ENCODE measurements around the gene MKNK2.
"Not testable (repeated sequence)": the region's sequence is repeated elsewhere in the genome, so short reads cannot be mapped to it uniquely, and the experiment has no call there.

Gene MKNK2

GRCh38 chr19:2050991-2051772 is at the start of gene MKNK2:
TSS of gene MKNK2 (minus strand) at chr19:2051244. CDS start at chr19:2050851, 393 bp downstream.
- DNase-seq, result peak; percentile 92

- no peak for DNase-seq
Observed at GRCh38 chr19:2100719-2101061, 49.6 kb upstream of the MKNK2 start.

DNA sequence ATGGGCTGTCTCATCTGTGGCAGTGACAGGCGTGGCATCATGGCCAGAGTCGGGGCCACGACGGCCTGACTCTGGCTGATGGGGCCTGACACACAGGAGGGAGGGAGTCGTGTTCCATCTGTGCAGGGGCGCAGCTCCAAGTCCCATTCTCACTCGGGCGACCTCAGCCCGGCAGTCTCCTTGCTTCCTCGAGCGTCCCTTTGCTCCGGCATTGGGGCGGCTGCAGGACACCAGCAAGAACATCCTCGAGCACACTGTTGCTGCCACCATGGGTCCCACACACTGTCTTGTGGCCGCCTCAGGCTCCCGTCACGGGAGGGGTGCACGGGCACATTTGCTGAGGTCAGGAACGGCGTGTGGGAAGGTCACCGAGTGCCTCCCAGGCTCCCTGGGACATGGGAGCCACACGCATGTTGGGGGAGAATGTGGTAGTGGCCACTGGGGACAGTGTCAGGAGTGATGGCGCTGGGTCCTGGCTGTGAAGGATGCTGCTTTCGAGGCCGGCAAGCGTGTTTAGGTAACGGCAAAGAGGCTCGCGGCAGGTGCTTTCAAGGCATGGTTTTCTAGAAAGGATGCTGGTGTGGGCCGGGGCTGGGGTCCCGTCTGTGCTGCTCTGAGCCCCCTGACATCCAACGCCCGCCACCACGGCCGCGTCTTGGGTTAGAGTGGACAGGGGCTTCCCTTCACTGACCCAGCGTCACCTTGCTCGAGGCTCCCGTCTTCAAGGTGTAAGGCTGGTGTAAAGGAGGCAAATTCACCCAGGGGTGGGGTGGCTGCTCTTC is 49.1 kb upstream of the MKNK2 start:
- DNase-seq, result no peak

DNA sequence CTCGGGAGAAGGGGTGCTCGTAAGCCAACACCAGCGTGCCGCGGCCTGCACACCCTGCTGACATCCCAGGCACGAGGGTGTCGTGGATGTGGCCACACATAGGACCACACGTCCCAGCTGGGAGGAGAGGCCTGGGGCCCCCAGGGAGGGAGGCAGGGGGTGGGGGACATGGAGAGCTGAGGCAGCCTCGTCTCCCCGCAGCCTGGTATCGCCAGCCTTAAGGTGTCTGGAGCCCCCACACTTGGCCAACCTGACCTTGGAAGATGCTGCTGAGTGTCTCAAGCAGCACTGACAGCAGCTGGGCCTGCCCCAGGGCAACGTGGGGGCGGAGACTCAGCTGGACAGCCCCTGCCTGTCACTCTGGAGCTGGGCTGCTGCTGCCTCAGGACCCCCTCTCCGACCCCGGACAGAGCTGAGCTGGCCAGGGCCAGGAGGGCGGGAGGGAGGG is 48.0 kb upstream of the MKNK2 start:
- DNase-seq, result no peak

DNA sequence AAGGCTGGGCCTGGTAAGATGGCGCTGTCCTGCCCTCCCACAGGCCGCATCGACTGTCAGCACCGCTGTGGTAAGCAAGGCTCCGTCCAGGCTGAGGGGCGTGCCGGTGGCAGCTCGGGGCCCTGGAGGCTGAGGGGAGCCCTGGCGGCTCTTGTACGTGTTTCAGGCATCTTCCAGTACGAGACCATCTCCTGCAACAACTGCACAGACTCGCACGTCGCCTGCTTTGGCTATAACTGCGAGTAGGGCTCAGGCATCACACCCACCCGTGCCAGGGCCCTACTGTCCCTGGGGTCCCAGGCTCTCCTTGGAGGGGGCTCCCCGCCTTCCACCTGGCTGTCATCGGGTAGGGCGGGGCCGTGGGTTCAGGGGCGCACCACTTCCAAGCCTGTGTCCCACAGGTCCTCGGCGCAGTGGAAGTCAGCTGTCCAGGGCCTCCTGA is 46.9 kb upstream of the MKNK2 start:
- no peak for DNase-seq

DNA sequence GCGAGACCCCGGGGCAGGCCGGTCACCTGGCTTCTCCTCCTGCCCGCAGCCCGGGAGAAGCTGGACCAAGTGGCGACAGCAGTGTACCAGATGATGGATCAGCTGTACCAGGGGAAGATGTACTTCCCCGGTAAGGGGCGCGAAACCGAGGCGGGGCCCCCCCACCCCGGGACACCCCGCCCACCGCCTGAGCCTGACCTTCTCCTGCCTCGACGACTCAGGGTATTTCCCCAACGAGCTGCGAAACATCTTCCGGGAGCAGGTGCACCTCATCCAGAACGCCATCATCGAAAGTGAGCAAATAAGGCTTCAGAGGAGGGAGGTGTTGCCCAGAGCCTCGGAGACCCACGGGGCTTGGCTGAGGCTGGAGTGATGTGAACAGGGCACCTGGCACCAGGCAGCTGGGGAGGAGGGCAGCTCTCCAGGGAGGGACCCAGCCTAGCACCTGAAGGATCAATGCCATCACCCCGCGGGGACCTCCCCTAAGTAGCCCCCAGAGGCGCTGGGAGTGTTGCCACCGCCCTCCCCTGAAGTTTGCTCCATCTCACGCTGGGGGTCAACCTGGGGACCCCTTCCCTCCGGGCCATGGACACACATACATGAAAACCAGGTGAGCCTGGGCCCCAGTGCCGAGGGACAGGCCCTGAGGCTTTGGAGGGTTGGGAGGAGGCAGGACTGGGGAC is 46.3 kb upstream of the MKNK2 start:
- no peak for DNase-seq

- DNase-seq, result peak; percentile 99
Observed at GRCh38 chr19:2096480-2097202, 45.6 kb upstream of the MKNK2 start, which contains the start of gene IZUMO4. TSS of gene IZUMO4 (plus strand) at chr19:2096915. CDS start at chr19:2096946, 31 bp downstream.

- no peak for DNase-seq
Observed at GRCh38 chr19:2096034-2096479, 45.0 kb upstream of the MKNK2 start, which contains the start of gene MOB3A. TSS of gene MOB3A (minus strand) at chr19:2096326. CDS start at chr19:2078560, 17,766 bp downstream.

- not testable (repeated sequence) for DNase-seq
Observed at GRCh38 chr19:2091926-2092525, 41.0 kb upstream of the MKNK2 start.

DNA sequence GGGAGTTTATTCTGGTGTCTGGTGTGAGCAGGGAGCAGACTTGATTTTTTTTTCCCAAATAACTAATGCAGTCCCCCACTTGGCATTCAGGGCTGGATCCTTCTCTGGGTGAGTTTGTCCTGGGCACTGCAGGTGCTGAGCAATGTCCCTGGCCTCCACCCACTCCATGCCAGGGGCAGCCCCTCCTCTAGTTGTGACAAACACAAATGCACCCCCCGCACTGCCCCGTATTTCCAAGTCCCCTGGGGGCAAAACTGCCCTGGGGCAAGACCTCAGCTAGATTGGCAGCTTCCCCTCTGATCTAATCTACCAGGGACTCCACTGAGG is 38.6 kb upstream of the MKNK2 start:
- no peak for DNase-seq

DNA sequence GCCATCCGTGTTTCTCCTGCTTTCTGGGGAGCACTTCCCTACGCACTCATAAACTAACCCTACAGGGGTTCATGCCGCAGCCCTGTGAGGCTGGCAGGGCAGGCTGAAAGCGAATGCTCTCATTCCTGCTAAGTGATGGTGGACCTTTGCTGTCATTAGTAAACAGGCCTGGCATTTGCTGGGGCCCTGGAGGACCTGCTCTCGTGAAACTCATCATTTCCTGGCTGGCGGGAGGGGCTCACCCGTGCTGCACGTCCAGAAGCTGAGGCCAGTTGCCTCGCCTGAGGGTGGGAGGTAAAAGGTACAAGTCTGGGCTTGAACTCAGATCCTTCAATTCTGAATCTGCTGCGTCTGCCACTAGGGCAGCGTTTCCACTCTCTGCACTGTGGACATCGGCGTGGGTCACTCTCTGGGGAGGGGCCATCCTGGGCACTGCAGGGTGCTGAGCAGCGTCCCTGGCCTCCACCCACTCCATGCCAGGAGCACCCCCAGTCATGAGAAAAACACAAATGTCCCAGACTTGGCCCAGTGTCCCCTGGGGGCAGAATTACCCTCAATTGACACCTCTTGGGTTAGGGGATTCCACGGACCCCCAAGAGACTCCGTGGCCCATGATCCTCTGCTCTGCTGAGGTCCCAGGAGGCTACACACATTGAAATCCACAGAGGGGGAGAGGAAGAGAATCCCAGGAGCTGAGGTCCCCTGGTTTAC is 38.1 kb upstream of the MKNK2 start:
- peak; percentile 92 for DNase-seq

DNA sequence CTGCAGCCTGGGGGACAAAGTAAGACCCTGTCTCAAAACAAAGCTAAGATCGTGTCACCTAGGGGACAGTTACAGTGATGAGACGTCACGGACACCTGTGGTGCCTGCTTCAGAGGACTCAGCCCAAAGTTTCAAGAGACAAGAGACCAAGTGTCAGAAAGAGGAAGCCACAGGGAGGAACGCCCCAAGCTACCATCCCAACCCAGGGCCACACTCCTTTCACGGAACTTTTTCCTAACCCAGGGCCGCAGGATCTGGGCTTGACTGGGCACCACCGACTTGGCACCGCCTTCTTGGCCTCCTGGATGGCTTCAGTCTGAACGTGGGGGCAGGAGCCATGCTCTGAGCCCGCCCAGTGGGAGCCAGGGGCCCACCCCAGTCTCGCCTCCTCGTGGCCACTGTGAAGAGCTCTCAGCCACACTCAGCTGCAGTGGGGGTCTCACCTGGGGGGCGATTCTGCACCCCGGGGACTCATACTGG is 36.6 kb upstream of the MKNK2 start:
- DNase-seq, result no peak

DNA sequence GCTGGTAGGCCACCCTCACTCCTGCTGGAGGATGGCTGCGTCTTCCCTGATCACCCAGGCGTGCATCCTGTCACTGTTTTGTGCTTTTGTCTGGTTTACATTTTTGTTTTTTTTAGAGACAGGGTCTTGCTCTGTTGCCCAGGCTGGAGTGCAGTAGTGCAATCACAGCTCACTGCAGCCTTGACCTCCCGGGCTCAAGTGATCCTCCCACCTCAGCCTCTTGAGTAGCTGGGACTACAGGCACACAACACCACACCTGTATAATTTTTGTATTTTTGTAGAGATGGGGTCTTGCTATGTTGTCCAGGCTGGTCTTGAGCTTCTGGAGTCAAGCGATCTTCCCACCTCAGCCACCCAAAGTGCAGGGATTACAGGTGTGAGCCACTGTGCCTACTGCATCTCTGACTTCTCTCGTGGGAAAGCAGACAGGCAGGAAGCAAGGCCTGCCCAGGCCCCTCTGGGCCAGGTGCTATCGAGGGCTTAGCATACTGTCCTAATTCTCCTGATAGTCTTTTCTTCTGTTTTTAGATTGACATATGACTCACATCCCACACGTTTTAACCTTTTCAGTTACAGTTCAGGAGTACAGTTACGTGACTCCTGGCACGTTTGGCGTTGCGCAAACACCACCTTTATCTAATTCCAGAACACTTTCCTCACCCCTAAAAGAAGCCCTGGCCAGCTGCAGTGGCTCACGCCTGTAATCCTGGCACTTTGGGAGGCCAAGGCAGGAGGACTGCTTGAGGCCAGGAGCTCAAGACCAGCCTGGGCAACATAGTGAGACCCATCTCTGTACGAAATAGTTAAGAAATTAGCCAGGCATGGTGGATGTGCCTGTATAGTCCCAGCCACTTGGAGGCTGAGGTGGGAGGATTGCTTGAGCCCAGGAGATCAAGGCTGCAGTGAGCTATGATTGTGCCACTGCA is 35.9 kb upstream of the MKNK2 start:
- not testable (repeated sequence) for DNase-seq

DNA sequence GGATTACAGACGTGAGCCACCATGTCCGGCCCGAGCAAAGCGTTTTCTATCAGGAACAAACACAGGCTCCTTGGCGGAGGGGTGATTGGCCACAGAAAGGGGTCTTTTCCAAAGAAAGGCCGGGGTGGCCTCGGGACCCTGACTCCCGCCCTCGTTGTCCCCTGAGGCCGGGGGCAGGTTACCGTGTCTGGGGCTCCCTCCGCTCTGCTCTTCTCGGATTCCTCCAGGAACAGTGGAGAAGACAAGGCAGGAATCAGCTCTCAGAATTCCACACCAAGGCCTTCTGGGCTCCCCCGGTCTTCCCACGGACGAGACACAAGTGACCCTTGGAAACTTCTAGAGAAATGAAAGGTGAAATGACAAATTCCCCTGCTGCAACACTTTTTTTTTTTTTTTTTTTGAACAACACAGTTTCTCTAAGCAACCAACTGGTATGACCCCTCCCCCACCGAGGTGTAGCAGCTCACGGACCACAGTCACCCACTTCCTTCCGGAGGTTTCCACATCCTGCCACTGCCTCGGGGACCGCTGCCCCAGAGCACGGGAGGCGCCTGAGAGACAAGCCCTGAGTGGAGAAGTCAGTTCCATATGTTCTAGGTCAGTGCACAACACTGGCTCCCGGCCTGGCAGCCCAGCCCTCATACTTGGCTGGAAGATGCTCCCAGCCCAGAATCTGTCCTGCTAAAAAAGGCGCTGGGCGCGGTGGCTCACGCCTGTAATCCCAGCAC is 34.1 kb upstream of the MKNK2 start:
- no peak for DNase-seq

DNA sequence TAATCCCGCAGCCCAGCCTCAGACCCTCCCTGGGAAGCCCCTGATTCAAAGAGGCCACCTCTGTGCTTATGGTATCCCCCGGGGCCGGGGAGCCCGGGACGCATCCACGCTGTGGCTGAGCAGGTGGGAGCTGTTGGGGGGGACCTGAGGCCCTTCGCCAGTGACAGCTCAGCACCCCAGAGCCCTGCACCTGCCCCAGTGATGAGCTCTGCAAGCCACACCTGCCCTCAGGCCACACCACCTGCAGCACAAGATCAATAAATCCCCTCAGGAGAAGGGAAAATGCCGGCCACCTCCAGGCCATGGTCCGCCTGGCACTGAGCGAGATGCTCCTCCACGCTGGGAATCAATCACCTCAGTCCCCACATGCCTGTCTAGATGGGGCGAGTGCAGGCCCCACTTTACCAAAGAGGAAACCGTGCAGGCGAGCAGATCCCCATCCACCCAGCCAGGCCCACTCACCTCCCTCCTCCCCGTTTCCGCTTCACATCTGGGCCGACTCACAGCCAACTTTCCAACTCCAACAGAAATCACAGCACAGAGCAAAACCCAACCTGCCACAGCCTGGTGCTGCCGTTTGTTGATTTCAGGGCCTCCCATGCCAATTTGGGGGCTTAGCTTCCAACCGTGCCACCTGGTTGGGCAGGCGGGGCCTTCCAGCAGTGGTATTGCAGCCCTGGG is 32.3 kb upstream of the MKNK2 start:
- DNase-seq, result no peak

- no peak for DNase-seq
Observed at GRCh38 chr19:2081873-2082810, 31.1 kb upstream of the MKNK2 start.

DNA sequence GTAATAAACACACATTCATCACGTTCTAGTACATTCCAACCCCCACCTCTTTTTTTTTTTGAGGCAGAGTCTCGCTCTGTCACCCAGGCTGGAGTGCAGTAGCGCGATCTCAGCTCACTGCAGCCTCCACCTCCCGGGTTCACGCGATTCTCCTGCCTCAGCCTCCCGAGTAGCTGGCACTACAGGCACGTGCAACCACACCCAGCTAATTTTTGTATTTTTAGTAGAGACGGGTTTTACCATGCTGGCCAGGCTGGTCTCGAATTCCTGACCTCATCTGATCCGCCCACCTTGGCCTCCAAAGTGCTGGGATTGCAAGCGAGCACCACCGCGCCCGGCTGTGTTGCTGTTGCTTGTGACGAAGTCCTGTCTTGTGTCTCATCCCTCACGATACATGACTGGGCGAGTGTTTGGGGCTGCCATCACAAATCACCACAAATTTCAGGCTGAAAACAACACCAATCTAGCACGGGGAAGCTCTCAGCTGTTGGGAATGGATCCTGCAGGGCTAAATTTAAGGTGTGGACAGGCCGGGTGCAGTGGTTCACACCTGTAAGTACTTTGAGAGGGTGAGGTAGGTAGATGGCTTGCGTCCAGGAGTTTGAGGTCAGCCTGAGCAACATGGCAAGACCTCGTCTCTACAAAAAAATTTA is 29.4 kb upstream of the MKNK2 start:
- DNase-seq, result no peak
